Mesothelial cell of epicardium (in vitro differentiated cells): Measurements from ENCODE around the gene FAM222A. TPM values are rescaled to one million over a fixed set of nuclear protein-coding genes. Genes with fewer than 3 reads are reported as not detected.

Source experiments
- DNase-seq, 2 experiments: peaks; one replicate each; pipeline ENCODE4 v3.0.0; 2021; ENCODE audit warnings: low spot score in 2 of 2; ENCODE audit not compliant: unreplicated experiment in 2 of 2
- H3K27ac Mint-ChIP-seq: 2 replicates; pipeline ENCODE4 v1.8.0; 2021; ENCODE audit warnings: mixed read lengths
- H3K27me3 Mint-ChIP-seq: 2 replicates; pipeline ENCODE4 v1.8.0; 2021; ENCODE audit warnings: low read depth, mixed read lengths
- H3K36me3 Mint-ChIP-seq: 2 replicates; pipeline ENCODE4 v1.8.0; 2021; ENCODE audit warnings: mixed read lengths
- H3K4me1 Mint-ChIP-seq: 2 replicates; pipeline ENCODE4 v1.8.0; 2021; ENCODE audit warnings: mixed read lengths
- H3K4me3 Mint-ChIP-seq: 2 replicates; pipeline ENCODE4 v1.8.0; 2021; ENCODE audit warnings: mild to moderate bottlenecking, moderate library complexity, mixed read lengths
- H3K9me3 Mint-ChIP-seq: 2 replicates; pipeline ENCODE4 v1.8.0; 2021; ENCODE audit warnings: mixed read lengths
- CTCF ChIP-seq: fragments of 200-600 bp; sonication (generic); IDR thresholded peaks from one replicate; pipeline ENCODE4 v1.5.0; 2021; ENCODE audit warnings: antibody characterized with exemption; ENCODE audit not compliant: unreplicated experiment
- total RNA-seq: library from RNA; stranded (reverse); gene quantifications from 3 replicates; pipeline ENCODE4 v1.2.1, GENCODE V29; 2021

The FAM222A gene
- total RNA-seq, 1 donor from 2014 or later, result 1.1 TPM

DNA sequence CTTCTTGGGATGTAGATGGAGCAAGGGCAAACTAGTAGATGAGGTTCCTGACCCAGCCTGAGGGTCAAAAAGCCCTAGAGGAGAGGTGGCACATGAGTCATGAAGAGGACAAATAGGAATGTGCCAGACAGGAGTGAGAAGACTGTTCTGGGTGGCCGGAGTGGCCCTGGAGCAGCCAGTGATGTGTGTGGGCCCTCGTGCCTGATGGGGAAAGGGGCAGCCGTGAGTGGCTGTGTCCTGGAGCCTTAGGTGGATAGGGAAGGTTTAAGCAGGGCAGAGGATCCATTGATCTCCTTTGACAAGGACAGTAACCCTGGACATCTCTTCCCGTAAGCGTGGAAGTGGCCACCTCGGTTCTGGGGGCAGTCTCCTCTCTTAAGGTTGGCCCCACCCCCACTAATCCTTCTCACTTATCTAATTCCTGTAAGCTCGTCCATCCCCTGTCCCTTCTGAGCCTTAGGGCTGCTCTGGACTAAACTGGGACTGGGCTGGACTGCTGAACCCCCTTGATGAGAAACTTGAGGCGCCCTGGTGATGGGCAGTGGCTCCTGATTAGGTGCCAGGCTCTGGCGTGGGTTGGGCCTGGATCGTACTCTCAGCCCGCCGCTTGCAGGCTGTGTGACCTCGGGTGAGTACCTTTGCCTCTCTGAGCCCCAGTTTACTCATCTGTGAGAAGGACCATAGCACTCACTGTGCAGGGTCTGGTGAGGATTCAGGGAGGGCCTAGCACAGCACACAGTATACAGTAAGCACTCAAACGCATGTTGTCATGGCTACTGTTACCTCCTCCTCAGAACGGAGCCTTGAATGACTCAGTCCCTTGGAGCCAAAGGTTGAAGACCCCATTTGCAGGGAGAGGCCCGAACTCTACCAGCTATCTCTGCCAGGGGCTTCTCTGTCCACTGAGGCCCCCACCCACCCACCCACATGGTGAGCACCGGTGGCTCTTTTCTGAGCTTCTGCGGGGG is 4.0 kb downstream of the FAM222A start:
- Mint-ChIP-seq H3K9me3 (no peaks in the 10 kb centered on the region), H3K4me3 (no peak overlapping the region), H3K27ac (no peak overlapping the region)

DNA sequence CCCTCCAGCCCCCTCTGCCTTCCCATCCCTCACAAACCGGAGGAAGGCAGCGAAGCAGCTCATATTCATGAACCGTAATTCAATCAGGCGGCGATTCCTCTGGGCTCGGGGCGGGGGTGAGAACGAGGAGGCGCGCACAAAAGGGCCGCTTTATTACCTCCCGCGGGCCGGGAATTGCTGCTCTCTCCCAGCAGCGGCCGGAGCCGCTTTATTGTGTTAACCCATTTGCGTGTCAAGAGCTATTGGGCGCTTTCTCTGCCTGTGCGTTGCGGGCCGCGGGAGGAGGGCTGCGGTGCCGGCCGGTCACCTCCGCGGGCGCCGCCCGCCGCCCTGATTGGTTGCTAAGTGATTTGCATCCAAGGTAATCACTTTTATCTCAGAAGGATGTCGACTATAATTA is 4.8 kb downstream of the FAM222A start:
- no peak for TF ChIP-seq CTCF
- no peak overlapping the region for H3K27ac Mint-ChIP-seq
- H3K27me3 Mint-ChIP-seq, result peaks cover 68% of the 10 kb centered on the region
- H3K36me3 Mint-ChIP-seq, result no peaks in the 10 kb centered on the region
- H3K9me3 Mint-ChIP-seq, result no peaks in the 10 kb centered on the region
- no peak for DNase-seq
- H3K4me1 Mint-ChIP-seq, result no peaks in the 10 kb centered on the region
- no peak overlapping the region for H3K4me3 Mint-ChIP-seq

More for the DNA sequence above, 4.0 kb downstream of the FAM222A start:
- Mint-ChIP-seq H3K27me3 (peaks cover 74% of the 10 kb centered on the region), H3K36me3 (no peaks in the 10 kb centered on the region), H3K4me1 (no peaks in the 10 kb centered on the region)
- DNase-seq, result no peak
- no peak for TF ChIP-seq CTCF

DNA sequence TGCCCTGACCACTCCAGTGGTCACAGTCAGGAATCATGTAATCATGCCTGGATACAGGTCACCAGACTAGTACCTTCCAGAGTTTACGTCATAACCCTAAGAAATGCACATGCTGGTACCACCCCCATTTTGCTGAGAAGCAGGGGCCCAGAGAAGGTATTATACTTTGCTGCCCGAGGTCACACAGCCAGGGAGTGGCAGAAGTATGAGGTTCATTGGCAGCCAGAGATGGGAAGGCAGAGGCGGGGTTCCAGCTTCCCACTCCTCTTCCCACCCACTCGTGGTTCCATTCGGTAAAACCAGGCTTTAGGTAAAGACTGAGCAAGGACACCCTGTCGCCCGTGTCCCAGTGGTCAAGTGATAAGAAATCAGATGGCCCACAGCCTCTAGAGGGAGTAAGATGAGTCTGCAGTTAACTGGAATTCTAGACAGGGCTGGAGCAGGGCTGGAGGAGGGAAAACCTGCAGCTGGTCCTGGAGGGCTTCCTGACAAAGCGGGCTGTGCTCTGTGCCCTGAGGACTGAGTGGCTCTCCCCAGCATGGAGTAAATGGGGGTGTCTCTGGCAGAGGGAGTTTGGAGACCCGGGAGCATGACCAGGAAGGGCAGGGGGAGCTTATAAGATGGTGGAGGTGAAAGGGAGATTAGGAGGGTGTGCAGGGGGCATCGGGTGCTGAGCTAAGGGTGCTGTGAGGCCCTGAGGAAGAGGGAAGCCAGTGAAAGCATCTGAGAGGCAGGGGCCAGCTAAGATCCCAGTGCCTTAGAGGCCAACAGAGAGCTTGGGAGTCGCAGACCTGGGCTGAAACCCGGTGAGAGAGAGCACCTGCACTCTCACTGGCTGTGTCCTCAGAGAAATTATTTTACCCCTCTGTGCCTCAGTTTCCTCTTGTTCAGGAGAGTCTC is 5.7 kb downstream of the FAM222A start:
- no peak overlapping the region for H3K4me3 Mint-ChIP-seq
- peaks cover 67% of the 10 kb centered on the region for H3K27me3 Mint-ChIP-seq
- H3K9me3 Mint-ChIP-seq, result no peaks in the 10 kb centered on the region
- H3K36me3 Mint-ChIP-seq, result no peaks in the 10 kb centered on the region
- H3K27ac Mint-ChIP-seq, result no peak overlapping the region
- no peaks in the 10 kb centered on the region for H3K4me1 Mint-ChIP-seq
- DNase-seq, result no peak
- TF ChIP-seq CTCF, result no peak

DNA sequence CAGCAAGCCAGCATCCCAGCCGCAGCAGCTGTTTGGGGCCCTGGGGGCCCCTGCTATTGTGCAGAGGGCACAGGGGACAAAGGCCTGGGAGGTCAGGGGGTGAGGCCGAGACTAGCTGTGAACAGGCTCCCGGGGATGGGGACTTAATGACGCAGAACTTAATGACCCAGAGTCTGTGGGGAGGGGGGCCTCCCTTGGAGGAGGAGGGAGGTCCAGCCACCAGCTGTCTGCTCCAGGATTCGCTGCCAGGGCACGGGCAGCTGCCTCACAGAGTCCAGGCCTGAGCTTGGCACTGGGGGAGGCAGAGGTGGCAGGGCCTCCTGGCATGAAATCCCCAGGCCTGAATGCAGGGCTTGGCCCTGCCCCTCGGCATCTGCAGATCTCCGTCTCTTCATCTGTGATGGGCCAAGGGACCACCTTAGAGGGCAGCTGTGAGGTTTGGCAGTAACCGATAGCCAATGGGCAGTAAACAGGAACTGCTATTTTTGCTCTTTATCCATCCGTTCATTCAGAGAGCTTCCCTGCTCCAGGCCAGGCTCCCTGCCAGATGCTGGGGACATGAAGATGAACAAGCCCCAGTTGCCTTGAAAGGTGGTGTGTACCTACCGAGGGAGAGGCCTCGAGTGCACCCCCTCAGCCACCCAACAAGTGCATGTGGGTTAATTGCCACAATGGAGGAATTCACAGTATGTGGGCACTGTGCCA is 6.7 kb downstream of the FAM222A start:
- H3K4me3 Mint-ChIP-seq, result no peak overlapping the region
- no peaks in the 10 kb centered on the region for H3K9me3 Mint-ChIP-seq
- TF ChIP-seq CTCF, result no peak
- H3K36me3 Mint-ChIP-seq, result no peaks in the 10 kb centered on the region
- H3K4me1 Mint-ChIP-seq, result no peaks in the 10 kb centered on the region
- no peak for DNase-seq
- H3K27ac Mint-ChIP-seq, result no peak overlapping the region
- peaks cover 60% of the 10 kb centered on the region for H3K27me3 Mint-ChIP-seq

DNA sequence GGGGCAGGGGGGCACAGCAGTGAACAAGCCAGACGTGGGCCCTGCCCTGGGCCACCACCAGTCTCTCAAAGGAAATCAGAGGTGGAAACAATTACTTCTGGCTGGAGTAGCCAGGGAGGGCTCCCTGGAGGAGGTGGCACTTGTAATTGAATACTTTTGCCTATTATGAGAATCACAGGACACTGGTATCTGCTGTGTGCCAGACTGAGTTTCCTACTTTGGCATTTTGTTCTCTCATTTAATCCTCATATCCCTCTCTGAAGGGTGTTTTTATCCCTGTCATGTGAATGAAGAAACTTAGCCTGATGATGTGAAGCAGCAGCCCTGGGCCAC is 7.2 kb downstream of the FAM222A start:
- Mint-ChIP-seq H3K9me3 (no peaks in the 10 kb centered on the region), H3K27ac (no peak overlapping the region), H3K27me3 (peaks cover 56% of the 10 kb centered on the region), H3K36me3 (no peaks in the 10 kb centered on the region), H3K4me3 (no peak overlapping the region), H3K4me1 (no peaks in the 10 kb centered on the region)
- no peak for TF ChIP-seq CTCF
- DNase-seq, result no peak
